ENCODE data around the gene LGALSL.

GRCh38 chr2:64487256-64488049 lies 33.5 kb downstream of the LGALSL start:
- TF ChIP-seq GABPA (IDR thresholded peaks at IDR 0.05; ENCODE audit: low read depth) (no peak), ELF1 (IDR thresholded peaks at IDR 0.05) (no peak), CHD2 (IDR thresholded peaks at IDR 0.05; ENCODE audit: low read length, partially characterized antibody) (no peak), FOSL2 (IDR thresholded peaks at IDR 0.05; ENCODE audit: borderline replicate concordance, low read depth) (no peak), EZH2phosphoT487 (IDR thresholded peaks at IDR 0.05; ENCODE audit: borderline replicate concordance, low read depth) (no peak), EP300 (IDR thresholded peaks at IDR 0.05; ENCODE audit: borderline replicate concordance in 1 of 2, low read depth in 1 of 2, low read length in 1 of 2) (no peak), MXI1 (IDR thresholded peaks at IDR 0.05; ENCODE audit: low read depth, low read length) (no peak)
- TF ChIP-seq, protein P1, sequence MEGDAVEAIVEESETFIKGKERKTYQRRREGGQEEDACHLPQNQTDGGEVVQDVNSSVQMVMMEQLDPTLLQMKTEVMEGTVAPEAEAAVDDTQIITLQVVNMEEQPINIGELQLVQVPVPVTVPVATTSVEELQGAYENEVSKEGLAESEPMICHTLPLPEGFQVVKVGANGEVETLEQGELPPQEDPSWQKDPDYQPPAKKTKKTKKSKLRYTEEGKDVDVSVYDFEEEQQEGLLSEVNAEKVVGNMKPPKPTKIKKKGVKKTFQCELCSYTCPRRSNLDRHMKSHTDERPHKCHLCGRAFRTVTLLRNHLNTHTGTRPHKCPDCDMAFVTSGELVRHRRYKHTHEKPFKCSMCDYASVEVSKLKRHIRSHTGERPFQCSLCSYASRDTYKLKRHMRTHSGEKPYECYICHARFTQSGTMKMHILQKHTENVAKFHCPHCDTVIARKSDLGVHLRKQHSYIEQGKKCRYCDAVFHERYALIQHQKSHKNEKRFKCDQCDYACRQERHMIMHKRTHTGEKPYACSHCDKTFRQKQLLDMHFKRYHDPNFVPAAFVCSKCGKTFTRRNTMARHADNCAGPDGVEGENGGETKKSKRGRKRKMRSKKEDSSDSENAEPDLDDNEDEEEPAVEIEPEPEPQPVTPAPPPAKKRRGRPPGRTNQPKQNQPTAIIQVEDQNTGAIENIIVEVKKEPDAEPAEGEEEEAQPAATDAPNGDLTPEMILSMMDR (IDR thresholded peaks at IDR 0.05), result no peak
- TF ChIP-seq, protein P2, sequence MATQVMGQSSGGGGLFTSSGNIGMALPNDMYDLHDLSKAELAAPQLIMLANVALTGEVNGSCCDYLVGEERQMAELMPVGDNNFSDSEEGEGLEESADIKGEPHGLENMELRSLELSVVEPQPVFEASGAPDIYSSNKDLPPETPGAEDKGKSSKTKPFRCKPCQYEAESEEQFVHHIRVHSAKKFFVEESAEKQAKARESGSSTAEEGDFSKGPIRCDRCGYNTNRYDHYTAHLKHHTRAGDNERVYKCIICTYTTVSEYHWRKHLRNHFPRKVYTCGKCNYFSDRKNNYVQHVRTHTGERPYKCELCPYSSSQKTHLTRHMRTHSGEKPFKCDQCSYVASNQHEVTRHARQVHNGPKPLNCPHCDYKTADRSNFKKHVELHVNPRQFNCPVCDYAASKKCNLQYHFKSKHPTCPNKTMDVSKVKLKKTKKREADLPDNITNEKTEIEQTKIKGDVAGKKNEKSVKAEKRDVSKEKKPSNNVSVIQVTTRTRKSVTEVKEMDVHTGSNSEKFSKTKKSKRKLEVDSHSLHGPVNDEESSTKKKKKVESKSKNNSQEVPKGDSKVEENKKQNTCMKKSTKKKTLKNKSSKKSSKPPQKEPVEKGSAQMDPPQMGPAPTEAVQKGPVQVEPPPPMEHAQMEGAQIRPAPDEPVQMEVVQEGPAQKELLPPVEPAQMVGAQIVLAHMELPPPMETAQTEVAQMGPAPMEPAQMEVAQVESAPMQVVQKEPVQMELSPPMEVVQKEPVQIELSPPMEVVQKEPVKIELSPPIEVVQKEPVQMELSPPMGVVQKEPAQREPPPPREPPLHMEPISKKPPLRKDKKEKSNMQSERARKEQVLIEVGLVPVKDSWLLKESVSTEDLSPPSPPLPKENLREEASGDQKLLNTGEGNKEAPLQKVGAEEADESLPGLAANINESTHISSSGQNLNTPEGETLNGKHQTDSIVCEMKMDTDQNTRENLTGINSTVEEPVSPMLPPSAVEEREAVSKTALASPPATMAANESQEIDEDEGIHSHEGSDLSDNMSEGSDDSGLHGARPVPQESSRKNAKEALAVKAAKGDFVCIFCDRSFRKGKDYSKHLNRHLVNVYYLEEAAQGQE (IDR thresholded peaks at IDR 0.05; ENCODE audit: low read depth, low read length), result no peak
- TF ChIP-seq, protein P3, sequence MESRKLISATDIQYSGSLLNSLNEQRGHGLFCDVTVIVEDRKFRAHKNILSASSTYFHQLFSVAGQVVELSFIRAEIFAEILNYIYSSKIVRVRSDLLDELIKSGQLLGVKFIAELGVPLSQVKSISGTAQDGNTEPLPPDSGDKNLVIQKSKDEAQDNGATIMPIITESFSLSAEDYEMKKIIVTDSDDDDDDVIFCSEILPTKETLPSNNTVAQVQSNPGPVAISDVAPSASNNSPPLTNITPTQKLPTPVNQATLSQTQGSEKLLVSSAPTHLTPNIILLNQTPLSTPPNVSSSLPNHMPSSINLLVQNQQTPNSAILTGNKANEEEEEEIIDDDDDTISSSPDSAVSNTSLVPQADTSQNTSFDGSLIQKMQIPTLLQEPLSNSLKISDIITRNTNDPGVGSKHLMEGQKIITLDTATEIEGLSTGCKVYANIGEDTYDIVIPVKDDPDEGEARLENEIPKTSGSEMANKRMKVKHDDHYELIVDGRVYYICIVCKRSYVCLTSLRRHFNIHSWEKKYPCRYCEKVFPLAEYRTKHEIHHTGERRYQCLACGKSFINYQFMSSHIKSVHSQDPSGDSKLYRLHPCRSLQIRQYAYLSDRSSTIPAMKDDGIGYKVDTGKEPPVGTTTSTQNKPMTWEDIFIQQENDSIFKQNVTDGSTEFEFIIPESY (IDR thresholded peaks at IDR 0.05; ENCODE audit: borderline replicate concordance, low read depth), result no peak
